H1 (cell line): ENCODE data around the gene PTPRC. TPM values are rescaled to one million over a fixed set of nuclear protein-coding genes. Genes with fewer than 3 reads are reported as not detected.

Experiments
- CTCF ChIA-PET: fragments of 300-600 bp; sonication (Branson Sonifier 250); formaldehyde crosslinking; loops from one replicate; lab custom pipeline; 2021; ENCODE audit not compliant: partially characterized antibody; lab: Charles Lee
- POLR2A ChIA-PET: fragments of 300-600 bp; sonication (Branson Sonifier 250); formaldehyde crosslinking; loops from one replicate; lab custom pipeline; 2021; ENCODE audit warnings: inconsistent platforms; ENCODE audit not compliant: partially characterized antibody; lab: Charles Lee
- DNase-seq, 2 experiments: peaks; one replicate each; pipeline versions ENCODE4 v3.0.0 to v3.0.0-alpha.2; 2010 to 2022; ENCODE audit warnings: low spot score in 2 of 2, low read depth in 1 of 2, mixed read lengths in 1 of 2
- FAIRE-seq: peaks from 2 replicates; lab custom pipeline; 2011; peaks lifted over from hg19 to GRCh38; lab: Jason Lieb, UNC
- H2AFZ ChIP-seq: 2 replicates; pipeline ENCODE4 v1.8.1; 2012; ENCODE audit warnings: low read length, inconsistent platforms
- H2AK5ac ChIP-seq: 2 replicates; pipeline ENCODE4 v1.6.1; 2013; ENCODE audit warnings: low read depth, low read length
- H2BK120ac ChIP-seq: replicated peaks from 2 replicates; pipeline ENCODE3; 2013; ENCODE audit warnings: low read depth, low read length, inconsistent platforms
- H2BK12ac ChIP-seq: 2 replicates; pipeline ENCODE4 v1.6.1; 2013; ENCODE audit warnings: low read depth, low read length
- H2BK15ac ChIP-seq: 2 replicates; pipeline ENCODE4 v1.6.1; 2013; ENCODE audit warnings: low read length
- H2BK20ac ChIP-seq: 2 replicates; pipeline ENCODE4 v1.6.1; 2013; ENCODE audit warnings: low read length
- H2BK5ac ChIP-seq: 2 replicates; pipeline ENCODE4 v1.6.1; 2013; ENCODE audit warnings: low read depth, low read length
- H3K14ac ChIP-seq: 2 replicates; pipeline ENCODE4 v1.6.1; 2013; ENCODE audit warnings: inconsistent platforms; ENCODE audit not compliant: insufficient read length
- H3K18ac ChIP-seq: 2 replicates; pipeline ENCODE4 v1.6.1; 2013; ENCODE audit warnings: low read length; ENCODE audit errors: extremely low read depth
- H3K23ac ChIP-seq: 2 replicates; pipeline ENCODE4 v1.6.1; 2013; ENCODE audit warnings: inconsistent platforms; ENCODE audit not compliant: insufficient read length
- H3K23me2 ChIP-seq: 2 replicates; pipeline ENCODE4 v1.6.1; 2013; ENCODE audit warnings: low read depth, low read length
- H3K27ac ChIP-seq: 2 replicates; pipeline ENCODE4 v1.6.1; 2011; ENCODE audit warnings: low read depth, low read length, inconsistent platforms
- H3K27me3 ChIP-seq, 4 experiments: replicated peaks in 1 of 4; 1 replicate in 1 of 4; 2 replicates in 3 of 4; pipeline versions ENCODE4 v1.6.1 to v1.8.1; 2011 to 2013; ENCODE audit warnings: low read length in 3 of 4, mild to moderate bottlenecking in 3 of 4, inconsistent platforms in 2 of 4, mixed read lengths in 2 of 4, moderate library complexity in 1 of 4; ENCODE audit not compliant: control insufficient read depth in 3 of 4, insufficient read depth in 3 of 4; ENCODE audit errors: extremely low read depth in 1 of 4
- H3K36me3 ChIP-seq, 4 experiments: 2 replicates each; pipeline versions ENCODE4 v1.6.1 to v1.8.1; 2011 to 2013; ENCODE audit warnings: mild to moderate bottlenecking in 4 of 4, low read length in 3 of 4, moderate library complexity in 2 of 4, control low read depth in 1 of 4, inconsistent platforms in 1 of 4; ENCODE audit not compliant: insufficient read depth in 4 of 4, control insufficient read depth in 2 of 4
- H3K4ac ChIP-seq: replicated peaks from 2 replicates; pipeline ENCODE3; 2013; ENCODE audit warnings: low read length, low read depth, mixed read lengths, inconsistent platforms; ENCODE audit not compliant: insufficient read length
- H3K4me1 ChIP-seq, 4 experiments: replicated peaks in 1 of 4; 1 replicate in 1 of 4; 2 replicates in 3 of 4; pipeline versions ENCODE4 v1.6.1 to v1.8.1; 2011 to 2013; ENCODE audit warnings: low read length in 3 of 4, inconsistent platforms in 2 of 4, mixed read lengths in 1 of 4; ENCODE audit not compliant: insufficient read depth in 4 of 4, control insufficient read depth in 3 of 4
- H3K4me2 ChIP-seq, 2 experiments: 2 replicates each; pipeline versions ENCODE4 v1.6.1 to v1.8.1; 2011 to 2013; ENCODE audit warnings: low read depth in 2 of 2, low read length in 2 of 2, control low read depth in 1 of 2, inconsistent platforms in 1 of 2, mild to moderate bottlenecking in 1 of 2; ENCODE audit not compliant: insufficient read depth in 1 of 2
- H3K4me3 ChIP-seq, 4 experiments: fragments of 200-600, 300-600 bp in 1 of 4; sonication (generic), shearing (Covaris generic), sonication (Bioruptor Twin) in 1 of 4; 2 replicates each; pipeline versions ENCODE4 v1.5.1 to v1.8.1; 2011 to 2016; ENCODE audit warnings: low read length in 4 of 4, low read depth in 3 of 4, control low read depth in 2 of 4, inconsistent platforms in 2 of 4, mild to moderate bottlenecking in 2 of 4, mixed read lengths in 1 of 4, moderate library complexity in 1 of 4; ENCODE audit not compliant: insufficient read depth in 2 of 4; ENCODE audit errors: extremely low read depth in 1 of 4
- H3K56ac ChIP-seq: replicated peaks from 2 replicates; pipeline ENCODE3; 2013; ENCODE audit warnings: low read depth, mild to moderate bottlenecking, mixed read lengths, low read length, inconsistent platforms; ENCODE audit not compliant: insufficient read length
- H3K79me1 ChIP-seq: 2 replicates; pipeline ENCODE4 v1.6.1; 2013; ENCODE audit warnings: low read depth, low read length, control low read depth
- H3K79me2 ChIP-seq, 2 experiments: 2 replicates each; pipeline versions ENCODE4 v1.6.1 to v1.8.1; 2012 to 2013; ENCODE audit warnings: low read length in 2 of 2, mild to moderate bottlenecking in 2 of 2, inconsistent platforms in 1 of 2; ENCODE audit not compliant: insufficient read depth in 2 of 2, control insufficient read depth in 1 of 2
- H3K9ac ChIP-seq, 4 experiments: replicated peaks in 1 of 4; 1 replicate in 1 of 4; 2 replicates in 3 of 4; pipeline versions ENCODE4 v1.6.1 to v1.8.1; 2011 to 2013; ENCODE audit warnings: low read depth in 3 of 4, low read length in 3 of 4, control low read depth in 2 of 4, mild to moderate bottlenecking in 2 of 4, moderate library complexity in 2 of 4, inconsistent platforms in 1 of 4; ENCODE audit errors: extremely low read depth in 1 of 4
- H3K9me3 ChIP-seq, 2 experiments: 2 replicates each; pipeline versions ENCODE4 v1.6.1 to v1.8.1; 2012 to 2013; ENCODE audit warnings: mild to moderate bottlenecking in 2 of 2, moderate library complexity in 2 of 2, control low read depth in 1 of 2, inconsistent platforms in 1 of 2, low read depth in 1 of 2, low read length in 1 of 2, mixed read lengths in 1 of 2; ENCODE audit not compliant: insufficient read depth in 2 of 2
- H4K20me1 ChIP-seq, 2 experiments: replicated peaks in 1 of 2; 2 replicates each; pipeline versions ENCODE3 to v1.8.1; 2011 to 2013; ENCODE audit warnings: inconsistent platforms in 2 of 2, low read length in 2 of 2, mild to moderate bottlenecking in 1 of 2; ENCODE audit not compliant: insufficient read depth in 2 of 2, control insufficient read depth in 1 of 2
- H4K5ac ChIP-seq: 2 replicates; pipeline ENCODE4 v1.6.1; 2013; ENCODE audit warnings: low read length, low read depth, mixed read lengths, inconsistent platforms; ENCODE audit not compliant: insufficient read length
- H4K8ac ChIP-seq: 2 replicates; pipeline ENCODE4 v1.8.0; 2013; ENCODE audit warnings: mild to moderate bottlenecking, moderate library complexity, low read length, inconsistent platforms; ENCODE audit not compliant: insufficient read depth; ENCODE audit errors: extremely low read depth
- H4K91ac ChIP-seq: replicated peaks from 2 replicates; pipeline ENCODE3; 2013; ENCODE audit warnings: low read length, mixed read lengths, inconsistent platforms; ENCODE audit not compliant: insufficient read length
- CEBPB ChIP-seq: IDR thresholded peaks from 2 replicates; pipeline ENCODE4 v1.6.1; 2012; ENCODE audit warnings: low read depth, low read length
- RAD21 ChIP-seq, 2 experiments: IDR thresholded peaks in 1 of 2; conservative IDR thresholded peaks in 1 of 2; 2 replicates each; pipeline ENCODE4 v1.6.1; 2011; ENCODE audit warnings: low read depth in 2 of 2, low read length in 2 of 2, improper control_type of control experiment in 1 of 2, inconsistent platforms in 1 of 2, mild to moderate bottlenecking in 1 of 2, moderate library complexity in 1 of 2
- WGBS, 2 experiments: shearing (Covaris generic) in 1 of 2; methylation state at CpG; one replicate each; pipeline versions ENCODE4 v1.1.6 to v1.1.7; 2013 to 2015; ENCODE audit warnings: low lambda C conversion rate in 2 of 2, mixed read lengths in 2 of 2, inconsistent platforms in 1 of 2, low coverage in 1 of 2, missing lambda C conversion rate in 1 of 2; ENCODE audit not compliant: insufficient replicate concordance in 2 of 2, insufficient coverage in 1 of 2, insufficient read length in 1 of 2; ENCODE audit errors: extremely low coverage in 1 of 2, missing lambda C conversion rate in 1 of 2; 5-methylcytosine and 5-hydroxymethylcytosine counted together
- polyA plus RNA-seq, 7 experiments: library from polyadenylated mRNA; depleted of rRNA in 3 of 7; stranded (reverse) in 5 of 7; unstranded in 2 of 7; fragments of >200 nt in 5 of 7; fragments of 200-250 nt in 2 of 7; gene quantifications; 1 replicate in 5 of 7; 2 replicates in 1 of 7; 4 replicates in 1 of 7; pipeline versions ENCODE4 v1.2.1 to v1.2.3, GENCODE V29; 2011 to 2013; ENCODE audit warnings: missing spikeins in 2 of 7, mixed read lengths in 2 of 7
- total RNA-seq: library from RNA; stranded (reverse); fragmentation: NEBNext Ultra II Directional; extraction: Animal tissue kit (Norgen Biotek cat#: 25700); gene quantifications from 2 replicates; pipeline ENCODE4 v1.2.1, GENCODE V29; 2021

PTPRC gene
- total and polyA plus RNA-seq, 2 of the 8 experiments (the other 6 are each of a cell fraction or from before 2014, with no cell fraction given): 0.05 TPM; not detected in 1

DNA sequence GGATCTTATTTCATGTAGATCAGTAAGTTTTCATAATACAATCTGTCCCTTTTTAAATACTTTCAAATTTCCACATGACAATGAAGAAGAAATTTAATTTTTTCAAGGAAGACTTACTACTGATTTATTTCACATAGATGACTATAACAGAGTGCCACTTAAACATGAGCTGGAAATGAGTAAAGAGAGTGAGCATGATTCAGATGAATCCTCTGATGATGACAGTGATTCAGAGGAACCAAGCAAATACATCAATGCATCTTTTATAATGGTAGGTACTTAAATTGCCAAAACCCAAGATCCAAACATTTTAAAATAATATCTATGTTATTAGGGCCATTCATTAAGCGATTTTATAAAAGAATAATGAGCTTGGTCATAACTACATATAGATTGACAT, 110.4 kb downstream of the PTPRC start:
- Histone ChIP-seq H2BK12ac (no peak overlapping the region), H3K4ac (no peak overlapping the region), H4K5ac (no peak overlapping the region), H2BK20ac (no peak overlapping the region), H4K8ac (no peak overlapping the region), H3K79me2 (no peaks in the 10 kb centered on the region), H2AFZ (no peak overlapping the region), H2BK5ac (no peak overlapping the region), H2BK15ac (no peak overlapping the region), H3K18ac (no peak overlapping the region), H3K79me1 (no peaks in the 10 kb centered on the region), H3K9me3 (no peaks in the 10 kb centered on the region), H3K27ac (no peak overlapping the region), H3K36me3 (no peaks in the 10 kb centered on the region), H3K27me3 (no peaks in the 10 kb centered on the region), H2BK120ac (no peak overlapping the region), H3K4me2 (no peak overlapping the region), H3K4me1 (no peaks in the 10 kb centered on the region), H3K56ac (no peak overlapping the region), H3K23ac (no peak overlapping the region), H3K4me3 (no peak overlapping the region), H3K23me2 (no peaks in the 10 kb centered on the region), H3K14ac (no peak overlapping the region), H3K9ac (no peak overlapping the region), H2AK5ac (no peak overlapping the region), H4K91ac (no peak overlapping the region), H4K20me1 (no peaks in the 10 kb centered on the region)
- FAIRE-seq: no peak
- ChIA-PET POLR2A (no interaction called here), CTCF (interaction anchor here (1.5 kb wide), 1 partner anchor 10 kb away, joined by 9 read pairs; no protein-coding TSS in a partner anchor)
- 77% methylated on average over 1 of the region's 1 CpG; no CpG with 5 or more reads in 1 of the 2 experiments for WGBS, 2 experiments
- DNase-seq: no peak
- TF ChIP-seq RAD21 (IDR thresholded peaks at IDR 0.05 in 1 of 2, conservative IDR thresholded peaks at IDR 0.05 in 1 of 2; ENCODE audit: low read depth in 2 of 2, low read length in 2 of 2) (no peak), CEBPB (no peak)
